Right atrium auricular region (tissue), 2 donors: ENCODE measurements around the gene MTMR11. TPM values are rescaled to one million over a fixed set of nuclear protein-coding genes. Genes with fewer than 3 reads are reported as not detected.
A peak's percentile ranks its signal among the peaks of the same experiment; 100 is the strongest.

ENCODE experiments used
- DNase-seq: peaks from one replicate; pipeline ENCODE4 v3.0.0-alpha.2; 2019; ENCODE audit warnings: low spot score
- H3K27ac ChIP-seq, 2 donors: fragments of 200-600 bp; sonication (generic); 1 replicate in 1 of 2; 2 replicates in 1 of 2; pipeline ENCODE4 v1.5.1; 2016 to 2019
- H3K27me3 ChIP-seq, 2 donors: fragments of 200-600 bp; sonication (generic); one replicate each; pipeline versions ENCODE4 v1.5.1 to v1.6.0; 2017 to 2019
- H3K36me3 ChIP-seq: fragments of 200-600 bp; sonication (generic); one replicate; pipeline ENCODE4 v1.5.1; 2016
- H3K4me1 ChIP-seq, 2 donors: fragments of 200-600 bp; sonication (generic); one replicate each; pipeline versions ENCODE4 v1.5.1 to v1.6.0; 2017 to 2019
- H3K4me3 ChIP-seq, 2 donors: fragments of 200-600 bp; sonication (generic); 1 replicate in 1 of 2; 2 replicates in 1 of 2; pipeline ENCODE4 v1.5.1; 2017 to 2019; ENCODE audit warnings: mild to moderate bottlenecking in 1 of 2, moderate library complexity in 1 of 2
- H3K9me3 ChIP-seq, 2 donors: fragments of 200-600 bp; sonication (generic); one replicate each; pipeline ENCODE4 v1.5.1; 2019
- CTCF ChIP-seq, 2 donors: fragments of 200-600 bp; sonication (generic); IDR thresholded peaks; one replicate each; pipeline ENCODE4 v1.5.1; 2019; ENCODE audit warnings: antibody characterized with exemption in 2 of 2
- total RNA-seq, 2 donors: library from RNA; depleted of rRNA; stranded (reverse); fragments of >200 nt; gene quantifications; one replicate each; pipeline ENCODE4 v1.1.0, GENCODE V29; 2016

Gene MTMR11
- total RNA-seq, 2 donors from 2014 or later = 1.6 to 9.6 TPM

- H3K36me3 ChIP-seq = no peaks in the 10 kb centered on the region
- H3K27me3 ChIP-seq = no peaks in the 10 kb centered on the region
- H3K9me3 ChIP-seq = no peaks in the 10 kb centered on the region
- H3K4me3 ChIP-seq = peak overlapping the region; percentile 66 to 78
- TF ChIP-seq CTCF (IDR thresholded peaks at IDR 0.05) = no peak
- peak overlapping the region; percentile 95 to 99 for H3K27ac ChIP-seq
- H3K4me1 ChIP-seq = peaks cover 0 to 19% of the 10 kb centered on the region in 2 donors
- DNase-seq = peak; percentile 96
Observed at GRCh38 chr1:149885339-149886120, 51.1 kb downstream of the MTMR11 start.

GRCh38 chr1:149884433-149885338 lies 52.0 kb downstream of the MTMR11 start:
- TF ChIP-seq CTCF (IDR thresholded peaks at IDR 0.05) = no peak
- H3K9me3 ChIP-seq = no peaks in the 10 kb centered on the region
- no peaks in the 10 kb centered on the region for H3K27me3 ChIP-seq
- H3K27ac ChIP-seq = peak overlapping the region; percentile 95 to 99
- peaks cover 0 to 19% of the 10 kb centered on the region in 2 donors for H3K4me1 ChIP-seq
- no peaks in the 10 kb centered on the region for H3K36me3 ChIP-seq
- peak; percentile 58 for DNase-seq
- peak overlapping the region; percentile 66 to 78 for H3K4me3 ChIP-seq

GRCh38 chr1:149883598-149884247 lies 53.0 kb downstream of the MTMR11 start:
- Histone ChIP-seq H3K27me3 (no peaks in the 10 kb centered on the region), H3K9me3 (no peaks in the 10 kb centered on the region), H3K27ac (peak overlapping the region in 1 of 2 donors; percentile 99), H3K4me3 (no peak overlapping the region), H3K36me3 (no peaks in the 10 kb centered on the region), H3K4me1 (peaks cover 0 to 19% of the 10 kb centered on the region in 2 donors)
- no peak for TF ChIP-seq CTCF (IDR thresholded peaks at IDR 0.05)
- DNase-seq = peak; percentile 50

DNA sequence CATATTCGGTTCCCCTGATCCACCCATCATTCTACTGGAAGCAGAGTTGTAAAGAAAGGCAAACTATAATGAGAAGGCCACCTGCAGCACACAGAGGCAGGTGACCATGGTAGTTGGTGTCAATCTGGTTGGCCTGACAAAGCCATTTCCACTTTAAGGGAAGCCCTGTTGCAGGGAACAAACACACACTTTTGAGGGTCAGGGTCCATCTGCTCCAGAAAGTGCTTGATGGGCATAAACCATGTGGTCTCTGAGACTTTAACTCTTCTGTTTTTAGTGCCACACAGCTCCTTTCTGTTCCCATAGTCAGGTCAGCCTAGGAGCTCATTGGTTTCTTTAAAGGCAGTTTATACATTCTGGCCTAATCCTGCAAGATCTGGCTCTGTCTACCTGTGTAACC lies 54.8 kb downstream of the MTMR11 start:
- H3K27me3 ChIP-seq = no peaks in the 10 kb centered on the region
- no peaks in the 10 kb centered on the region for H3K9me3 ChIP-seq
- H3K27ac ChIP-seq = no peak overlapping the region
- H3K4me3 ChIP-seq = no peak overlapping the region
- H3K36me3 ChIP-seq = no peaks in the 10 kb centered on the region
- DNase-seq = peak; percentile 55
- H3K4me1 ChIP-seq = peaks cover 0 to 19% of the 10 kb centered on the region in 2 donors
- no peak for TF ChIP-seq CTCF (IDR thresholded peaks at IDR 0.05)

DNA sequence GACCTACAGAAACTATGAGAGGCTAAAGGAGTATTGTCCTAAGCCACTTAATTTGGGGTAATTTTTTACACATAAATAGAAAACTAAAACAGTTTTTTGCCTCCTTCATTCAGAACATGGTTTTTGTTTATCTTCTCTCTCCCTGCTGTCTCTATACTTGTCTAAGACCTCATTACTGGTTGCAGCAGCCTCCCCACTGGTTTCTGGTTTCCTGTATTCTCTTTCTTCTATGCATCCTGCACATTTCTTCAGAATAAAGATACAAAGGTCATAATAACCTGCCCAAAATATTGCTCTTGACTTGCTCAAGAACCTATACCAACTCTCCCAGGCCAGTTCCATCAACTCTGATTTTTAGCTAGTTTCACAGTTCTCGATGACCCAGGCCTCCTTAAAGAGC lies 57.1 kb downstream of the MTMR11 start:
- no peaks in the 10 kb centered on the region for H3K9me3 ChIP-seq
- no peak overlapping the region for H3K4me3 ChIP-seq
- peak; percentile 21 for DNase-seq
- no peaks in the 10 kb centered on the region for H3K27me3 ChIP-seq
- no peak for TF ChIP-seq CTCF (IDR thresholded peaks at IDR 0.05)
- no peak overlapping the region for H3K27ac ChIP-seq
- no peaks in the 10 kb centered on the region for H3K36me3 ChIP-seq
- peaks cover 0 to 13% of the 10 kb centered on the region in 2 donors for H3K4me1 ChIP-seq

Other genes starting within 250 kb of the MTMR11 start
- gene FCGR1A, start 154.2 kb downstream of the MTMR11 start, total RNA-seq = 1 to 10 TPM in 1 of 2 donors, not detected in 1; 6.4 TPM
- 10 to 100 TPM; 26.3 to 28.0 TPM for gene BOLA1, start 37.3 kb downstream of the MTMR11 start, total RNA-seq
- gene SV2A, start 19.0 kb downstream of the MTMR11 start, total RNA-seq = 1 to 10 TPM; 1.0 to 6.3 TPM
- gene SF3B4, start 9.1 kb downstream of the MTMR11 start, total RNA-seq = 10 to 100 TPM in 1 of 2 donors, 1 to 10 TPM in 1; 5.7 to 12.3 TPM
- gene OTUD7B, start 73.8 kb upstream of the MTMR11 start, total RNA-seq = 10 to 100 TPM; 12.1 to 20.0 TPM
- gene VPS45, start 130.9 kb upstream of the MTMR11 start, total RNA-seq = 10 to 100 TPM; 34.9 to 38.8 TPM
- gene PLEKHO1, start 213.0 kb upstream of the MTMR11 start, total RNA-seq = 10 to 100 TPM; 21.2 to 77.4 TPM